Measurements from ENCODE around the gene R3HDM2.

R3HDM2 gene

GRCh38 chr12:57465747-57466505, 35.1 kb upstream of the R3HDM2 start:
- DNase-seq: no peak

GRCh38 chr12:57465030-57465746, 34.3 kb upstream of the R3HDM2 start:
- DNase-seq: no peak

GRCh38 chr12:57464569-57464968, 33.7 kb upstream of the R3HDM2 start:
- DNase-seq: no peak

GRCh38 chr12:57462912-57463253, 32.0 kb upstream of the R3HDM2 start:
- DNase-seq: no peak

GRCh38 chr12:57462251-57462911, 31.5 kb upstream of the R3HDM2 start:
- peak; percentile 81 for DNase-seq

- no peak for DNase-seq
Measured at GRCh38 chr12:57461917-57462250, 31.0 kb upstream of the R3HDM2 start.

DNA sequence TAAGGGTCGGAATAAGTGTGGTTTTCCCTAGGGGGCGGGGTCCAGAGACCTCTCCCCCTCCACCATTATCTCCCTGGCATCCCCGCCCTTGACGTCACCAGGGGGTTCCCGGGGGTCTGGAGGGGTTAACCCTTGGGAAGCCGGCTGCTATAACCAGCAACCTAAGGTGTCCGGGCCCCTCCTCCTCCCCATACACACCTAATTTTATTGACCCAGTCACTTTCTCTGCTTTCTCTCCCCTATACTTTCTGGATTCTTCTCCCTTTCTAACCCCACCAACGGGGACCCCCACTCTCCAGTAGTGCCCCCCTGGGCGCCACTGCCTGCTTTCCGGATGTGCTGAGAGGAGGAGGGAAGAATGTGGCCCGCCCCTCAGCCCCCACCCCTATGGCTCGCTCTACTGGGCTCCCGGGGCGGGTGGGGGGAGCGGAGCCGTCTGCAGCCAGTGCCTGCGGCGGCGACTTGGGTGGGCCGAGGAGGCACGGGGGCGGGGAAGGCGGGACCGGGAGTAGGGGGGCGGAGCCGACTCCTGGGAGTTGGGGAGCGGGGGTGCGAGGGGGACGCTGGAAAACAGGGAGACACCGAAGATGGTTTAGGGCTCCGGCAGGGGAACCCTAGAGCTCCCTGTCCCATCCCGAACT, 30.6 kb upstream of the R3HDM2 start:
- no peak for DNase-seq

DNA sequence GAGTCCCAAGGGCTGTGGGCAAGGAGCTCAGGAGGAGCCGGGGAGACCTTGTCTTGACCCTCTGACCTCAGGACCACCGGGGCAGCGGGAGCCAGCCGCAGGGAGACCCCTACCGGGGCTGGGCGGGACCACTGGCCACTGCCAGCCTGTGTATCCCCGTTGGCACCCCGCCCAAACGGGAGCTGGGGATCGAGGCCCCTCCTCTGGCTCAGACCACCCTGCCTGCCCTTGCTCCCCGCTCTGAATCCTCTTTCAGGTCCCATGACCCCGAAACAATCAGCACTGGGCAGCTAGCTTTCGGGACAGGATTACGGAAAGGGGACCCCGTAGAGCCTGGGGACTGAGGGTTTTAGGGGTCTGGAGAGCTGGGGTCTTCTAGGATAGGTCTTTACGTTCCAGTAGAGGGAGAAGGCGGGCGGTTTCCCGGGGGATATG, 30.0 kb upstream of the R3HDM2 start:
- no peak for DNase-seq

DNA sequence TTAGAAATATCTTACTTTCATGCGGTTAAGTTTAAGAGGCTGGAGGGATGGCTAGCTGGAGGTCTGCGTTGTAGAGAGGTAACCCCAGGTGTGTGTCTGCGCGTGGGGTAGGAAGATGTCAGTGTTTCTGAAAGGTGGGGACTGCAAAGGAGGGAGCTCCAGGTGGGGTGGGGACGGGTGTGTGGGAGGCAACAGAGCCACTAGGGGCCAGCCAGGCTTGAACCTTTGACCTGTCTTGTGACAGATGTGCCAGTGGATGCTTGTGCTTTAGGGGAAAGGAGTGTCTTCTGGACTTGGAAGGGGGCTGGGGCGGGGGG, 29.6 kb upstream of the R3HDM2 start:
- DNase-seq: no peak

- no peak for DNase-seq
Measured at GRCh38 chr12:57459750-57460467, 29.1 kb upstream of the R3HDM2 start, which contains the start of gene GLI1. Gene GLI1, plus strand, starts transcription at chr12:57459785. Its CDS starts 3,907 bp downstream, at chr12:57463692.

GRCh38 chr12:57459055-57459749, 28.4 kb upstream of the R3HDM2 start:
- DNase-seq: peak; percentile 86

- no peak for DNase-seq
Measured at GRCh38 chr12:57458665-57459054, 27.8 kb upstream of the R3HDM2 start.

DNA sequence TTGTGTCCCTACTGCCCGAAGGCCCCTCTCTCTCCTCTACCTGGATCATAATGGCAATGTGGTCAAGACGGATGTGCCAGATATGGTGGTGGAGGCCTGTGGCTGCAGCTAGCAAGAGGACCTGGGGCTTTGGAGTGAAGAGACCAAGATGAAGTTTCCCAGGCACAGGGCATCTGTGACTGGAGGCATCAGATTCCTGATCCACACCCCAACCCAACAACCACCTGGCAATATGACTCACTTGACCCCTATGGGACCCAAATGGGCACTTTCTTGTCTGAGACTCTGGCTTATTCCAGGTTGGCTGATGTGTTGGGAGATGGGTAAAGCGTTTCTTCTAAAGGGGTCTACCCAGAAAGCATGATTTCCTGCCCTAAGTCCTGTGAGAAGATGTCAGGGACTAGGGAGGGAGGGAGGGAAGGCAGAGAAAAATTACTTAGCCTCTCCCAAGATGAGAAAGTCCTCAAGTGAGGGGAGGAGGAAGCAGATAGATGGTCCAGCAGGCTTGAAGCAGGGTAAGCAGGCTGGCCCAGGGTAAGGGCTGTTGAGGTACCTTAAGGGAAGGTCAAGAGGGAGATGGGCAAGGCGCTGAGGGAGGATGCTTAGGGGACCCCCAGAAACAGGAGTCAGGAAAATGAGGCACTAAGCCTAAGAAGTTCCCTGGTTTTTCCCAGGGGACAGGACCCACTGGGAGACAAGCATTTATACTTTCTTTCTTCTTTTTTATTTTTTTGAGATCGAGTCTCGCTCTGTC, 26.1 kb upstream of the R3HDM2 start:
- DNase-seq: no peak

- peak; percentile 43 for DNase-seq
Measured at GRCh38 chr12:57456145-57456700, 25.4 kb upstream of the R3HDM2 start.

DNA sequence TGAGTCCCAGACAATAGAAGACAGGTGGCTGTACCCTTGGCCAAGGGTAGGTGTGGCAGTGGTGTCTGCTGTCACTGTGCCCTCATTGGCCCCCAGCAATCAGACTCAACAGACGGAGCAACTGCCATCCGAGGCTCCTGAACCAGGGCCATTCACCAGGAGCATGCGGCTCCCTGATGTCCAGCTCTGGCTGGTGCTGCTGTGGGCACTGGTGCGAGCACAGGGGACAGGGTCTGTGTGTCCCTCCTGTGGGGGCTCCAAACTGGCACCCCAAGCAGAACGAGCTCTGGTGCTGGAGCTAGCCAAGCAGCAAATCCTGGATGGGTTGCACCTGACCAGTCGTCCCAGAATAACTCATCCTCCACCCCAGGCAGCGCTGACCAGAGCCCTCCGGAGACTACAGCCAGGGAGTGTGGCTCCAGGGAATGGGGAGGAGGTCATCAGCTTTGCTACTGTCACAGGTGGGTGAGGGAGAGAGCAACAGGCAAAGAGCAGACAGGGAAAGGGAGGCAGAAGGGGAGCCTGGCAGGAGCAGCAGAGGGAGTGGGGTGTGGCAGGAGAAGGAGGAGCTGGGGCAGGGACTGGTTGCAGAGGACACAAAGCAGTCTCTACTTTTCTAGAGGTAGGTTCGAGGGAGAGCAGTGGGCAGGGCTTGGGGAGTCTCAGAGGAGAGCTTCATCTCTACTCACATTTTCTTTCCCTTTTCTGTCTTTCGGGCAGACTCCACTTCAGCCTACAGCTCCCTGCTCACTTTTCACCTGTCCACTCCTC, 24.7 kb upstream of the R3HDM2 start:
- no peak for DNase-seq

DNA sequence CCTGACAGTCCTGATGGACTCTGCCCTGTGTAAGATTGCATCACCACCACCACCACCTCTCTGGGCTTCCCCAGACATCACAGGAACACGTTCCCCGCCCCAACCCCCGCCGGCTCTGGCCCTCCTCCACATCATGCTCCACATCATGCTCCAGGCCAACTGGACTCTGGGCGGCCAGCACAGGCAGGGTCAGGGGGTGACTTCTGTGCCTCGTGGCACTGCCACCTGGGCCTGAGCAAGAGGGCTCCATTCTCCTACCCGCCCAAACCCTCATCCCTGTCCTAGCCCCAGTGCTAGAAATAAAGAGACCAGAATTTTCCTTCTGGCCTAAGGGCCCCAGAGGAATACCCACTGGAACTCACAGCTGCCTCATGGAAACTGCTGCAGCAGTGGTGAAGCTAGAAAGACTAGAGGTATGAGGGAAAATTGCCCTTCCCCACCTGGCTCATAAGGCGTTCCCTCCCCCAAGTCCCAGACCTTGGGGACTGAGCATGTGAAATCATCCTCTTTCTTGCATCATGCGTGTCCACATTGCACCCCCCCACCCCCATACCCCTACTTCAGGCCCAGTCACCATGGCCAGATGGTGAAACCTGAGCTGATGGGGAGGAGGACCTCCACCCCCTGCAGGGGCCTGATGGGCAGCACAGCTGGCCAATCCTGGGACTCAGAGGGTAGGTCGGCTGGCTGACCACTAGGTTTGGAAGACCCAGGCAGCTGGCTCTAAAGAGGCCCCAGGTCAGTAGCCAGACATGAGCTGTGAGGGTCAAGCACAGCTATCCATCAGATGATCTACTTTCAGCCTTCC, 23.9 kb upstream of the R3HDM2 start, which contains the start of gene INHBE:
INHBE (plus strand) TSS at position 742 of the 808 bp plus-strand sequence. CDS start 230 bp downstream, outside the sequence.
- DNase-seq: peak; percentile 25

GRCh38 chr12:57454213-57454565, 23.3 kb upstream of the R3HDM2 start:
- DNase-seq: no peak

DNA sequence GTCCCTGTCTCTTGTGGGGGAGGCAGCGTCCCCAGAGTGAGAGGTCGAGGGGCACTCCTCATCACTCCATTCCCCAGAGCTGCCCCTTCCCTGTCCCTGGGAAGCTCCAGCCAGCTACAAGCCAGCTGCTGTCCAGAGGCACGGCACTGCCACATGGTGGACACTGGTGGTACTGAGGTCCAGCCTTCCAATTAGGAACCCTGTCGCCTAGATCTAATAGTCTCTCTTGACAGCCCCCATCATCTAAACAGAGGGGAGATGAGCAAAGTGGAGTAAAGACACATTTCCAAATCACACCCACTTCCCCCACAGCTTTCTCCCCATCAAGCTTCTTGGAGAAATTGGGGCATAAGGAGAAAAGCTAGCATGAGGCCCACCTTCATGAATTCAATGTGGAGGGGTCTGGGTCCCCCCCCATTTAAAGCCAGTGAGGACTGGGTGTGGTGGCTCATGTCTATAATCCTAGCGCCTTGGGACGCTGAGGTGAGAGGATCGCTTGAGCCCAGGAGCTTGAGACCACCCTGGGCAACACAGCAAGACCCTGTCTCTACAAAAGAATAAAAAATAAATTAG, 22.2 kb upstream of the R3HDM2 start:
- DNase-seq: no peak

Measured in NCI-H1694 treated with DMSO at 0.1 percent for 48 hours (cell line).